NCI-H524 treated with DMSO at 0.1 percent for 48 hours (cell line): Measurements from ENCODE around the gene ITIH5.

Experiments
- DNase-seq: peaks from one replicate; lab custom pipeline; 2025; lab: John Stamatoyannopoulos, UW

The ITIH5 gene

GRCh38 chr10:7626283-7626682 is 40.5 kb downstream of the ITIH5 start:
- no peak for DNase-seq

GRCh38 chr10:7625836-7626235 is 40.9 kb downstream of the ITIH5 start:
- DNase-seq, result no peak

- no peak for DNase-seq
Observed at GRCh38 chr10:7625009-7625408, 41.8 kb downstream of the ITIH5 start.

- no peak for DNase-seq
Observed at GRCh38 chr10:7622969-7623368, 43.8 kb downstream of the ITIH5 start.

- DNase-seq, result no peak
Observed at GRCh38 chr10:7618461-7618860, 48.3 kb downstream of the ITIH5 start.

GRCh38 chr10:7611909-7612308 is 54.9 kb downstream of the ITIH5 start:
- DNase-seq, result no peak

GRCh38 chr10:7610651-7611389 is 55.9 kb downstream of the ITIH5 start:
- DNase-seq, result no peak

GRCh38 chr10:7610026-7610425 is 56.7 kb downstream of the ITIH5 start:
- no peak for DNase-seq

GRCh38 chr10:7609556-7609955 is 57.2 kb downstream of the ITIH5 start:
- DNase-seq, result no peak

- DNase-seq, result no peak
Observed at GRCh38 chr10:7608001-7608400, 58.8 kb downstream of the ITIH5 start.

GRCh38 chr10:7606951-7607404 is 59.8 kb downstream of the ITIH5 start:
- no peak for DNase-seq

GRCh38 chr10:7605565-7606295 is 61.0 kb downstream of the ITIH5 start:
- no peak for DNase-seq

GRCh38 chr10:7601023-7601656 is 65.6 kb downstream of the ITIH5 start:
- DNase-seq, result no peak

GRCh38 chr10:7598771-7599170 is 68.0 kb downstream of the ITIH5 start:
- no peak for DNase-seq

GRCh38 chr10:7596356-7596755 is 70.4 kb downstream of the ITIH5 start:
- DNase-seq, result no peak

- DNase-seq, result no peak
Observed at GRCh38 chr10:7593905-7594304, 72.9 kb downstream of the ITIH5 start.

GRCh38 chr10:7593063-7593462 is 73.7 kb downstream of the ITIH5 start:
- no peak for DNase-seq

- DNase-seq, result no peak
Observed at GRCh38 chr10:7592627-7593026, 74.1 kb downstream of the ITIH5 start.

GRCh38 chr10:7590271-7590670 is 76.5 kb downstream of the ITIH5 start:
- DNase-seq, result no peak

GRCh38 chr10:7589748-7590147 is 77.0 kb downstream of the ITIH5 start:
- no peak for DNase-seq

- DNase-seq, result no peak
Observed at GRCh38 chr10:7587865-7588188, 78.9 kb downstream of the ITIH5 start.

GRCh38 chr10:7587168-7587864 is 79.5 kb downstream of the ITIH5 start:
- DNase-seq, result no peak

GRCh38 chr10:7585228-7585627 is 81.5 kb downstream of the ITIH5 start:
- no peak for DNase-seq
